NCI-H1694 treated with DMSO at 0.1 percent for 48 hours (cell line): ENCODE results near the gene MSX2.
"Not testable (repeated sequence)": the region's sequence is repeated elsewhere in the genome, so short reads cannot be mapped to it uniquely, and the experiment has no call there.

Experiments
- DNase-seq: peaks from one replicate; lab custom pipeline; 2025; lab: John Stamatoyannopoulos, UW

MSX2 gene

GRCh38 chr5:174733091-174733690 is 8.8 kb downstream of the MSX2 start:
- DNase-seq: no peak

GRCh38 chr5:174733836-174734235 is 9.5 kb downstream of the MSX2 start:
- DNase-seq: no peak

GRCh38 chr5:174734571-174735497 is 10.5 kb downstream of the MSX2 start:
- no peak for DNase-seq

GRCh38 chr5:174735498-174736330 is 11.3 kb downstream of the MSX2 start:
- DNase-seq: no peak

GRCh38 chr5:174736331-174736721 is 11.9 kb downstream of the MSX2 start:
- no peak for DNase-seq

- DNase-seq: no peak
These were observed 12.4 kb downstream of the MSX2 start for GRCh38 chr5:174736777-174737176.

GRCh38 chr5:174737330-174737729 is 12.9 kb downstream of the MSX2 start:
- DNase-seq: no peak

GRCh38 chr5:174741352-174741751 is 17.0 kb downstream of the MSX2 start:
- no peak for DNase-seq

GRCh38 chr5:174744896-174745295 is 20.5 kb downstream of the MSX2 start:
- no peak for DNase-seq

- no peak for DNase-seq
These were observed 21.3 kb downstream of the MSX2 start for GRCh38 chr5:174745590-174746103.

- no peak for DNase-seq
These were observed 26.3 kb downstream of the MSX2 start for GRCh38 chr5:174750711-174751110.

GRCh38 chr5:174751154-174752000 is 27.0 kb downstream of the MSX2 start:
- no peak for DNase-seq

- no peak for DNase-seq
These were observed 27.7 kb downstream of the MSX2 start for GRCh38 chr5:174752121-174752520.

- no peak for DNase-seq
These were observed 30.7 kb downstream of the MSX2 start for GRCh38 chr5:174755106-174755505.

- no peak for DNase-seq
These were observed 34.7 kb downstream of the MSX2 start for GRCh38 chr5:174759091-174759490.

GRCh38 chr5:174760721-174761120 is 36.3 kb downstream of the MSX2 start:
- no peak for DNase-seq

GRCh38 chr5:174761341-174761740 is 37.0 kb downstream of the MSX2 start:
- not testable (repeated sequence) for DNase-seq

- DNase-seq: no peak
These were observed 39.9 kb downstream of the MSX2 start for GRCh38 chr5:174764309-174764708.

GRCh38 chr5:174765540-174765939 is 41.2 kb downstream of the MSX2 start:
- DNase-seq: no peak

GRCh38 chr5:174767670-174768069 is 43.3 kb downstream of the MSX2 start:
- no peak for DNase-seq

- no peak for DNase-seq
These were observed 44.6 kb downstream of the MSX2 start for GRCh38 chr5:174769005-174769404.
